Measurements from ENCODE around the gene HNRNPL. TPM values are rescaled to one million over a fixed set of nuclear protein-coding genes. Genes with fewer than 3 reads are reported as not detected.

HNRNPL gene
- total and polyA plus RNA-seq, 4 experiments from 2014 or later: 15.2 to 351 (median 202) TPM

GRCh38 chr19:38870612-38871011, 20.8 kb upstream of the HNRNPL start:
- ChIA-PET POLR2A (ENCODE audit: partially characterized antibody) (interaction anchor here (0.6 to 13.6 kb wide), 14 partner anchors 8 to 467 kb away, joined by 3 to 297 read pairs (median 8); partner anchors contain the start of genes ECH1, FAM98C, HNRNPL and MRPS12), CTCF (ENCODE audit: partially characterized antibody) (interaction anchor here (1.3 to 4.5 kb wide), 6 partner anchors 8 to 101 kb away, joined by 5 to 45 read pairs (median 14); partner anchors contain the start of genes NFKBIB, RINL and SIRT2)
- intact Hi-C loops (cut with micrococcal nuclease): loop anchor here (1.0 to 2.0 kb wide), 5 partner anchors 20 to 468 kb away; partner anchors contain the start of genes ECH1, FAM98C, NFKBIB and SIRT2
- H3K27ac ChIP-seq (ENCODE audit: low read depth, low read length): peak overlapping the region; percentile 66
- no peaks in the 10 kb centered on the region for H3K27me3 ChIP-seq (ENCODE audit: insufficient read depth, low read length)
- peaks cover 34% of the 10 kb centered on the region for H3K4me1 ChIP-seq (ENCODE audit: insufficient read depth, low read length)
- Mint-ChIP-seq H3K27ac (peak overlapping the region; percentile 81 to 93 (median 90)), H3K4me1 (peaks cover 19 to 47% (median 33%) of the 10 kb centered on the region in 4 donors), H3K36me3 (peaks cover 5 to 25% of the 10 kb centered on the region in 2 donors), H3K27me3 (no peaks in the 10 kb centered on the region), H3K9me3 (no peaks in the 10 kb centered on the region), H3K4me3 (peak overlapping the region; percentile 70 to 91 (median 80))
- H3K36me3 ChIP-seq (ENCODE audit: insufficient read depth, low read length): no peaks in the 10 kb centered on the region
- peak overlapping the region in 1 of 2 donors; percentile 60 for H3K4me3 ChIP-seq (ENCODE audit: low read length in 2 of 2)
- no peaks in the 10 kb centered on the region for H3K9me3 ChIP-seq (ENCODE audit: control insufficient read depth in 1 of 2, low read length in 2 of 2)
- no peak for DNase-seq

DNA sequence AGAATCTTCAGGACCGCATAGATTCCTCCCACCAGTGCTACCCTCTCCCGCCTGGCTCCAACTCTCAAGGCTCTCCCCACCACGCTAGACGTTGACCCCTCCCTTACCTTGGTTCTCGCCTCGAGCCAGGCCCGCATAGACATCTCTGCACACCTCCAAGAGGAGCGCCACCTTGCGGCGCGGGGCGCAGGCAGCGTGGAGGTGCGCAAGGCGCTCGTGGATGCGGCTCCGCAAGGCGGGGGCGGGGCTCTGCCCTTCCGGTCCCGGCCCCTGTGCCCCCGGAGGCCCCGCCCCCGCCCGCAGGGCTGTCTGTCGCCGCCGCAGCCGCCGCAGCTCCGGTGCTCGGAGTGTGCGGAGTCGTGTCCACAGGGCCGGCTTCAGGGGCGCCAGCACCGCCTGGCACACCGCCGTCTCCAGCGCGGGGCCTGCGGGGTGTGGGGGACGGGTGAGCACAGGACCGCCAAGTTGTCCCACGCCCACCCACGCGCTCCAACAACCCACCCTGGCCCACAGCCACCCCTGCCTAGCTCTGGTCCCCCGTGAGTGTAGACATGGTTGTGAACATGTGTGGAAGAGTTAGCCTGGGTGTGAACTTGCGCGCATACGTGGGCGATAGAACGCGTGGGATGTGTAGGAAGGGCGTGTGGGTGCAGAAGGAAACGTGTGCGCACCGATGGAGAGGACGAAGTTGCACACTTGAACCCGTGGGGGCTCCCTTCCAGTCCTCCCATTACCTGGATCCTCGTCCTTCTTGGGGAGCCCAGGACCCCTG, 20.2 kb upstream of the HNRNPL start:
- Mint-ChIP-seq H3K27me3 (no peaks in the 10 kb centered on the region), H3K9me3 (peaks cover 0 to 1% (median 0%) of the 10 kb centered on the region in 8 donors), H3K4me3 (peak overlapping the region; percentile 88 to 94 (median 91)), H3K27ac (peak overlapping the region; percentile 83 to 97 (median 94)), H3K36me3 (peaks cover 5 to 29% of the 10 kb centered on the region in 2 donors), H3K4me1 (peaks cover 23 to 53% (median 38%) of the 10 kb centered on the region in 4 donors)
- Histone ChIP-seq H3K36me3 (ENCODE audit: insufficient read depth, low read length) (no peaks in the 10 kb centered on the region), H3K9me3 (ENCODE audit: control insufficient read depth in 1 of 2, low read length in 2 of 2) (no peaks in the 10 kb centered on the region), H3K27ac (ENCODE audit: low read depth, low read length) (peak overlapping the region; percentile 66), H3K4me1 (ENCODE audit: insufficient read depth, low read length) (peaks cover 40% of the 10 kb centered on the region), H3K4me3 (ENCODE audit: low read length in 2 of 2) (peak overlapping the region; percentile 29 to 60), H3K27me3 (ENCODE audit: insufficient read depth, low read length) (no peaks in the 10 kb centered on the region)
- intact Hi-C loops (cut with micrococcal nuclease): loop anchor here (1.0 to 2.0 kb wide), 6 partner anchors 20 to 467 kb away; partner anchors contain the start of genes ECH1, FAM98C, NFKBIB and SIRT2
- peak; percentile 92 to 96 (median 93) for DNase-seq
- ChIA-PET POLR2A (ENCODE audit: partially characterized antibody) (interaction anchor here (0.6 to 13.6 kb wide), 21 partner anchors 9 to 467 kb away, joined by 3 to 297 read pairs (median 5); partner anchors contain the start of genes ECH1, FAM98C, HNRNPL and MRPS12), CTCF (ENCODE audit: partially characterized antibody) (interaction anchor here (0.8 to 4.5 kb wide), 17 partner anchors 8 to 467 kb away, joined by 3 to 45 read pairs (median 8); partner anchors contain the start of genes ECH1, EIF3K, FAM98C and NFKBIB)

DNA sequence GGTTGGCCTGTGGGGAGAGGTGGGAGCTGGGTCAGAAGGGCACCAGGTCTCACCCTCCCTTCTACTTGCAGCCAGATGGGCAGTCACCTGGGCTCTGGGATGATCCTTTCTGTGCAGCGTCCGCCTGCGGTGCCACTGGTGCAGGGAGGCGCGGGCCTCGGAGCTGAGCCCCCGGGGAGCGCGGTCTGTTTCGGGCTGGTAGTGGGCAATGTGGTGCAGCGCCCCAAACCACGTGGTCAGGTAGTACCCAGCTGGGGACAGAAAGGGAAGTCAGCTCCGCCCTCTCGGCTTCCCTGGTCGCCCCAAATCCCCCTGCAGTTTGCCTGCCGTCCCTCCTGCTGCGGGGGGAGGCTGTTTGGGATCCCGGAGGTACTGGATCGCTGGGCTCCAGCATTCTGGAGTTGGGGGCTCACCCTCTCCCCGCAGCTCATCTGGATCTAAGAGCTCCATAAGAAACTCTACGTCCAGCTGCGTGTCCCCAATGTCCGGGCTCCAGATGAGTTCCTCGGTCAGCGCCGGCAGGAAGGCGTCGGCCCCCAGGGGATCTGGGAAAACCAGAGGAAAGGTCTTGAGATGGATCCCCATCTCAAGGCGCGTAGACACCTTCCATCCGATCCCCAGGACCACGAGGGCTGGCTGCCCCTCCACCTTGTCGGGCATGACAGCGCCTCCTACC, 19.5 kb upstream of the HNRNPL start:
- DNase-seq: peak in 1 of 5 donors; percentile 17
- peaks cover 29 to 60% (median 45%) of the 10 kb centered on the region in 4 donors for H3K4me1 Mint-ChIP-seq
- Histone ChIP-seq H3K27ac (ENCODE audit: low read depth, low read length) (peak overlapping the region; percentile 66), H3K9me3 (ENCODE audit: control insufficient read depth in 1 of 2, low read length in 2 of 2) (no peaks in the 10 kb centered on the region), H3K4me3 (ENCODE audit: low read length in 2 of 2) (peak overlapping the region; percentile 28 to 60), H3K4me1 (ENCODE audit: insufficient read depth, low read length) (peaks cover 47% of the 10 kb centered on the region), H3K36me3 (ENCODE audit: insufficient read depth, low read length) (no peaks in the 10 kb centered on the region), H3K27me3 (ENCODE audit: insufficient read depth, low read length) (no peaks in the 10 kb centered on the region)
- CTCF ChIA-PET (ENCODE audit: partially characterized antibody): interaction anchor here (0.7 to 4.5 kb wide), 18 partner anchors 9 to 467 kb away, joined by 3 to 45 read pairs (median 7); partner anchors contain the start of genes ECH1, EIF3K, FAM98C and RINL
- intact Hi-C loops (cut with micrococcal nuclease): loop anchor here (1.0 kb wide), 1 partner anchor 27 kb away; no protein-coding TSS in a partner anchor
- H3K27me3 Mint-ChIP-seq: no peaks in the 10 kb centered on the region
- POLR2A ChIA-PET (ENCODE audit: partially characterized antibody): interaction anchor here (0.6 to 13.6 kb wide), 18 partner anchors 8 to 466 kb away, joined by 3 to 297 read pairs (median 6); partner anchors contain the start of genes ECH1, FAM98C, HNRNPL and MRPS12
- H3K4me3 Mint-ChIP-seq: peak overlapping the region; percentile 88 to 94 (median 91)
- H3K36me3 Mint-ChIP-seq: peaks cover 5 to 29% of the 10 kb centered on the region in 2 donors
- H3K27ac Mint-ChIP-seq: peak overlapping the region; percentile 83 to 97 (median 94)
- H3K9me3 Mint-ChIP-seq: peaks cover 0 to 1% (median 0%) of the 10 kb centered on the region in 8 donors

DNA sequence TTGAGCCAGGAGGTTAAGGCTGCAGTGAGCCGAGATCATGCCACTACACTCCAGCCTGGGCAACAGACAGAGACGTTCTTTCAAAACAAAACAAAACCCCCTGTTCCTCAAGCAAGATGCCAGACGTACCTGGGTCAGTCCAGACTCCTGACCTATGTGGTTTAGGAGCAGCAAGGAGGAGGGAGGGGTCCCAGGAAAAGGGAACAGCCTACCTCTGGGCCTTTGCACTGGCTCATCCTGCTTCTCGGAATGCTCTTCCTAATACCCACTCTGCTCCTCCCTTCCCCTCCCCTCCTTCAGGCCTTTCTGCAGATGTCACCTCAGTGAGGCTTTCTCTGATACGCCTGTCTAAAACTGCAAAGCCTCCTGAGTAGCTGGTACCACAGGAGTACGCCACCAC, 18.8 kb upstream of the HNRNPL start:
- intact Hi-C loops (cut with micrococcal nuclease): no loop called here

GRCh38 chr19:38867171-38867780, 17.5 kb upstream of the HNRNPL start:
- Histone ChIP-seq H3K9me3 (ENCODE audit: control insufficient read depth in 1 of 2, low read length in 2 of 2) (no peaks in the 10 kb centered on the region), H3K27me3 (ENCODE audit: insufficient read depth, low read length) (no peaks in the 10 kb centered on the region), H3K27ac (ENCODE audit: low read depth, low read length) (no peak overlapping the region), H3K4me3 (ENCODE audit: low read length in 2 of 2) (no peak overlapping the region), H3K36me3 (ENCODE audit: insufficient read depth, low read length) (no peaks in the 10 kb centered on the region), H3K4me1 (ENCODE audit: insufficient read depth, low read length) (peaks cover 52% of the 10 kb centered on the region)
- Mint-ChIP-seq H3K4me1 (peaks cover 28 to 69% (median 47%) of the 10 kb centered on the region in 4 donors), H3K27ac (no peak overlapping the region), H3K4me3 (peak overlapping the region in 1 of 8 donors; percentile 49), H3K36me3 (peaks cover 0 to 24% of the 10 kb centered on the region in 2 donors), H3K9me3 (peaks cover 0 to 1% (median 0%) of the 10 kb centered on the region in 8 donors), H3K27me3 (no peaks in the 10 kb centered on the region)
- POLR2A ChIA-PET (ENCODE audit: partially characterized antibody): interaction anchor here (1.2 to 13.6 kb wide), 4 partner anchors 10 to 25 kb away, joined by 4 to 297 read pairs (median 24); partner anchors contain the start of genes HNRNPL and RINL
- intact Hi-C loops (cut with micrococcal nuclease): no loop called here
- CTCF ChIA-PET (ENCODE audit: partially characterized antibody): interaction anchor here (0.6 to 4.7 kb wide), 9 partner anchors 14 to 1744 kb away, joined by 3 to 45 read pairs (median 4); partner anchors contain the start of gene FAM98C
- no peak for DNase-seq

More for the DNA sequence above, 18.8 kb upstream of the HNRNPL start:
- CTCF ChIA-PET (ENCODE audit: partially characterized antibody): interaction anchor here (0.6 to 4.5 kb wide), 14 partner anchors 8 to 106 kb away, joined by 3 to 45 read pairs (median 10); partner anchors contain the start of genes ECH1 and RINL
- H3K36me3 ChIP-seq (ENCODE audit: insufficient read depth, low read length): no peaks in the 10 kb centered on the region
- H3K36me3 Mint-ChIP-seq: peaks cover 5 to 29% of the 10 kb centered on the region in 2 donors
- no peaks in the 10 kb centered on the region for H3K27me3 Mint-ChIP-seq
- DNase-seq: no peak
- H3K27me3 ChIP-seq (ENCODE audit: insufficient read depth, low read length): no peaks in the 10 kb centered on the region
- POLR2A ChIA-PET (ENCODE audit: partially characterized antibody): interaction anchor here (0.6 to 13.6 kb wide), 13 partner anchors 8 to 234 kb away, joined by 3 to 297 read pairs (median 7); partner anchors contain the start of genes HNRNPL, MRPS12, RINL and SARS2
- peaks cover 0 to 1% (median 0%) of the 10 kb centered on the region in 8 donors for H3K9me3 Mint-ChIP-seq
- peak overlapping the region; percentile 74 to 94 (median 91) for H3K4me3 Mint-ChIP-seq
- peaks cover 30 to 62% (median 47%) of the 10 kb centered on the region in 4 donors for H3K4me1 Mint-ChIP-seq
- peak overlapping the region; percentile 56 to 97 (median 83) for H3K27ac Mint-ChIP-seq
- no peak overlapping the region for H3K4me3 ChIP-seq (ENCODE audit: low read length in 2 of 2)
- H3K9me3 ChIP-seq (ENCODE audit: control insufficient read depth in 1 of 2, low read length in 2 of 2): no peaks in the 10 kb centered on the region
- H3K4me1 ChIP-seq (ENCODE audit: insufficient read depth, low read length): peaks cover 49% of the 10 kb centered on the region
- no peak overlapping the region for H3K27ac ChIP-seq (ENCODE audit: low read depth, low read length)

Data from CD4-positive, alpha-beta memory T cell (primary cell).